GM12864 (cell line): Measurements from ENCODE around the gene SMPD1.

ENCODE experiments used
- DNase-seq: peaks from one replicate; pipeline ENCODE4 v3.0.0-alpha.2; 2011; ENCODE audit warnings: low read depth
- H3K4me3 ChIP-seq: 2 replicates; pipeline ENCODE4 v1.5.1; 2011; ENCODE audit warnings: mild to moderate bottlenecking, low read depth, low read length, control low read depth
- CTCF ChIP-seq: IDR thresholded peaks from 2 replicates; pipeline ENCODE4 v1.5.1; 2011; ENCODE audit warnings: low read depth, mild to moderate bottlenecking, moderate library complexity, low read length, control low read depth, inconsistent platforms; ENCODE audit errors: missing control alignments

SMPD1 gene

GRCh38 chr11:6427516-6427915, 37.2 kb downstream of the SMPD1 start:
- H3K4me3 ChIP-seq, result no peak overlapping the region
- DNase-seq, result no peak
- TF ChIP-seq CTCF, result no peak

DNA sequence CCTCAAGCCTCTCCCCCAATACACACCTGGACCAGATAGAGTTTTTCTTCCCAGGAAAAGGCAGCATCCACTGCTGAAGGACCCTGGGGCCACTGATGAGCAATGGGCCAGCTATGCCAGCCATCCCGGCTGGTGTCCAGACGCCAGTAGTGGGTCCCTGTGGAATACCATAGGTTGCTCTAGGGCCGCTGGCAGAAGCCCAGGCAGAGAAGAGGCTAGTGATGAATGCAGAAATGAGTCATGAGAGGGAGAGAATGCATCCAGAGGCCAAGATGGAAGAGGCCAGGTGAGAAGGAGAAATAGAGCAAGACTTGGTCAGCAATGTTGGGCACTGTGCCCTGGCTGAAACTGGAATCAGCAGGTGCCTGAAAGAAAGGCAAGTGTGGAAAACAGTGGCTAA, 41.6 kb downstream of the SMPD1 start:
- DNase-seq, result no peak
- H3K4me3 ChIP-seq, result no peak overlapping the region
- no peak for TF ChIP-seq CTCF

DNA sequence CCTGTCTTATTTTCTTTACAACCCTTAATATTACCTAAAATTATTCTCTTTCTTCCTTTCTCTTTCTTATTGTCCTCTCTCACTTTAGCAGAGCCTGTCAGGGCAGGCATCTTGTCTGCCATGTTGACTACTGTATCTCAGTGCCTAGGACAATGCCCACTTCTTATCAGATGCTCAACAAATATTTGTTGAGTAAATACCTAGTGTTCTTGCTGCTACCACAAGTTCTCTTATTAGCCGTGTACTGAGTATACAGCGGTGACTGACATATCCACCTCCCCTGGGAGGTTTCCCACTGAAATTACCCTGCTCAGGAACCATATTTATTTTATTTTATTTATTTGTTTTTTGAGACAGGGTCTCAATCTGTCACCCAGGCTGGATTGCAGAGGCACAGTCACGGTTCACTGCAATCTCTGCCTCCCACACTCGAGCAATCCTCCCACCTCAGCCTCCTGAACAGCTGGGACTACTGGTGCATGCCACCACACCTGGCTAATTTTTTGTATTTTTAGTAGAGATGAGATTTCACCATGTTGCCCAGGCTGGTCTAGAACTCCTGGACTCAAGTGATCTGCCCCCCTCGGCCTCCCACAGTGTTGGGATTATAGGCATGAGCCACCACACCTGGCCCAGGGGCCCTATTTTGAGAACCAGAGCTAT, 43.9 kb downstream of the SMPD1 start:
- no peak for TF ChIP-seq CTCF
- H3K4me3 ChIP-seq, result no peak overlapping the region
- DNase-seq, result no peak

GRCh38 chr11:6437423-6437822, 47.1 kb downstream of the SMPD1 start:
- DNase-seq, result no peak
- no peak overlapping the region for H3K4me3 ChIP-seq
- TF ChIP-seq CTCF, result no peak

GRCh38 chr11:6437993-6438392, 47.7 kb downstream of the SMPD1 start:
- no peak for DNase-seq
- H3K4me3 ChIP-seq, result no peak overlapping the region
- no peak for TF ChIP-seq CTCF

GRCh38 chr11:6438979-6439571, 48.8 kb downstream of the SMPD1 start:
- DNase-seq, result no peak
- peak; percentile 66 for TF ChIP-seq CTCF
- H3K4me3 ChIP-seq, result no peak overlapping the region

- no peak for TF ChIP-seq CTCF
- no peak within 1 kb of the TSS for H3K4me3 ChIP-seq
Measured at GRCh38 chr11:6440906-6441358, 50.7 kb downstream of the SMPD1 start, which contains the start of gene HPX. HPX (minus strand) TSS chr11:6440987; CDS start chr11:6440963, 24 bp downstream.

More at GRCh38 chr11:6440906-6441358, 50.7 kb downstream of the SMPD1 start, which contains the start of gene HPX:
- no peak for DNase-seq
